ENCODE results near the gene GPR32.

GPR32 gene

GRCh38 chr19:50790396-50790795 lies 20.1 kb downstream of the GPR32 start, which contains the start of gene ACP4:
TSS of gene ACP4 (plus strand) at chr19:50790415. CDS start at chr19:50790415, 0 bp downstream.
- in situ Hi-C loops (cut with HindIII; ENCODE audit: low sequenced_read_pairs), result no loop called here
- no peak for TF ChIP-seq CTCF (IDR thresholded peaks at IDR 0.05; ENCODE audit: low read depth, low read length, missing control alignments)
- no peak for DNase-seq (ENCODE audit: low read depth)
- H3K4me3 ChIP-seq (ENCODE audit: low read depth, low read length), result no peak within 1 kb of the TSS

DNA sequence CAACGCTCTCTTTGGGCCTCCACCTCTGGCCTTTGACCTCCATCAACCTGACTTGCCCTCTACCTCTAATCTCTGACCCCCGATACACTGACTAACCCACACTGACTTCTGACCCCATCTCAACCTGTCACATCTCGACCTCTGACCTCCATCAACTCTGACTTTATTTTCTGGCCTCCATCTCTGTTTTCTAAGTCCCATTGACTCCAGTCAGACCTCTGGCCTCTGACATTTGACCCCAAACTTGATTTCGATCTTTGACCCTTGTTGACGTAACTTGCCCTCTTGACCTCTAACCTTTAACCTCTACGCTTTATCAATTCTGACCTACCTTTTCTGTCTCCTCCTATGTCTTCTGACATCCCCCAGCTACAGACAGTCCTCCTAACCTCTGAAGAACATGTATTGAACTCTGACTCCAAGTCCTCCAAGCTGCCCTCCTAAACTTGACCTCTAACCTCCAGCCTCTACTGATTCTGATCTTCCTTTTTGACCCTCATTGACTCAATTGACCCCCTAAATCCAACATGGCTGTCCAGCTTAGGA lies 20.7 kb downstream of the GPR32 start:
- no peak overlapping the region for H3K4me3 ChIP-seq (ENCODE audit: low read depth, low read length)
- in situ Hi-C loops (cut with HindIII; ENCODE audit: low sequenced_read_pairs), result no loop called here
- DNase-seq (ENCODE audit: low read depth), result no peak
- no peak for TF ChIP-seq CTCF (IDR thresholded peaks at IDR 0.05; ENCODE audit: low read depth, low read length, missing control alignments)

- no peak overlapping the region for H3K4me3 ChIP-seq (ENCODE audit: low read depth, low read length)
- in situ Hi-C loops (cut with HindIII; ENCODE audit: low sequenced_read_pairs), result no loop called here
- no peak for DNase-seq (ENCODE audit: low read depth)
- no peak for TF ChIP-seq CTCF (IDR thresholded peaks at IDR 0.05; ENCODE audit: low read depth, low read length, missing control alignments)
Observed at GRCh38 chr19:50791594-50792271, 21.5 kb downstream of the GPR32 start.

GRCh38 chr19:50792272-50793250 lies 22.3 kb downstream of the GPR32 start:
- no peak for DNase-seq (ENCODE audit: low read depth)
- in situ Hi-C loops (cut with HindIII; ENCODE audit: low sequenced_read_pairs), result no loop called here
- no peak for TF ChIP-seq CTCF (IDR thresholded peaks at IDR 0.05; ENCODE audit: low read depth, low read length, missing control alignments)
- no peak overlapping the region for H3K4me3 ChIP-seq (ENCODE audit: low read depth, low read length)

GRCh38 chr19:50793558-50794065 lies 23.3 kb downstream of the GPR32 start:
- TF ChIP-seq CTCF (IDR thresholded peaks at IDR 0.05; ENCODE audit: low read depth, low read length, missing control alignments), result no peak
- in situ Hi-C loops (cut with HindIII; ENCODE audit: low sequenced_read_pairs), result no loop called here
- H3K4me3 ChIP-seq (ENCODE audit: low read depth, low read length), result no peak overlapping the region
- DNase-seq (ENCODE audit: low read depth), result no peak
